Activated T-helper 2 cell treated with anti-CD3 and anti-CD28 coated beads, Interferon-gamma antibody, Interleukin-2, Interleukin-4, amounts not matched to agents 10 μg/mL and 5 μg/mL and 100 μg/mL, durations not matched to agents 14 hours and 24 hours and 36 hours (primary cell): ENCODE data around the gene RHBDD1. TPM values are rescaled to one million over a fixed set of nuclear protein-coding genes. Genes with fewer than 3 reads are reported as not detected.

Experiments
- DNase-seq: peaks from one replicate; pipeline ENCODE4 v3.0.0; 2021; ENCODE audit warnings: low spot score
- H3K27ac Mint-ChIP-seq: one replicate; pipeline ENCODE4 v1.8.0; 2021; ENCODE audit warnings: mixed read lengths
- H3K27me3 Mint-ChIP-seq: one replicate; pipeline ENCODE4 v1.8.0; 2021; ENCODE audit warnings: low read depth, mixed read lengths
- H3K36me3 Mint-ChIP-seq: one replicate; pipeline ENCODE4 v1.8.0; 2021; ENCODE audit warnings: low read depth, mixed read lengths
- H3K4me1 Mint-ChIP-seq: one replicate; pipeline ENCODE4 v1.8.0; 2021; ENCODE audit warnings: low read depth, mixed read lengths
- H3K4me3 Mint-ChIP-seq: one replicate; pipeline ENCODE4 v1.8.0; 2021; ENCODE audit warnings: low read depth, mild to moderate bottlenecking, moderate library complexity, mixed read lengths
- H3K9me3 Mint-ChIP-seq: one replicate; pipeline ENCODE4 v1.8.0; 2021; ENCODE audit warnings: mixed read lengths
- intact Hi-C: fragments of 100-400 bp; cut with micrococcal nuclease; formaldehyde crosslinking; loops from one replicate; pipeline ENCODE4 v1.15.1; 2023
- total RNA-seq: library from RNA; stranded (reverse); gene quantifications from 2 replicates; pipeline ENCODE4 v1.2.3, GENCODE V29; 2022

Gene RHBDD1
- total RNA-seq, 1 donor from 2014 or later, result 40.9 TPM

DNA sequence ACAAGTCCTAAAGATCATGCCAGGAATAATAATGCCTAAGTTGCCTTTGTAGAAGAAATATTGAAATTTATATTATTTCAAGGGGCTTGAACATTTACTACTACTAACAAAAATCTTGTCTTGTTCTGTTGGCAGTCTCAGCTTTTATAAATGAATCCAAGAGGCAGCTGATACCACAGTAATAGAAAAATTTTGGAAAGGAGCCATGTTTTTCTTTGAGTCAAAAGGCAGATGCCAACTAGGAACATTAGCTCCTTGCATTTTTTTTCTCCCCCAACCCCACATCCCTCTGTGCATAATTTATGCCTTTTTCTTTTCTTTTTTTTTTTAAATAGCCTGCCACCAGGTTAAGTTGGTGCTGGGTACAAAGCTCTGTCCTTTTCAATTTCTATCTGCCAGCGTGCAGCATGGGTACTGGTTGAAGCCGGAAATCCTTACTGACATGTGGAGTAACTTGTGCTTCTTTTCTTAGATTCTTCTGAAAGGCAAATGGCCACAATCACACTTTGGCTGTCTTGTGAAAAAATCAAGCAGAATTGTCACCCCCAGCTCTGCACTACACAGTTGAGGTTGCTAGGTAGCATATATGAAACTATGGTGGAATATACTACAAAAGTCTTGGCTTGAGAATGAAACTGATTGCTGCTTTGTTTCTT is 98.8 kb downstream of the RHBDD1 start:
- no peaks in the 10 kb centered on the region for H3K27me3 Mint-ChIP-seq
- no peaks in the 10 kb centered on the region for H3K4me1 Mint-ChIP-seq
- DNase-seq, result no peak
- peaks cover 4% of the 10 kb centered on the region for H3K36me3 Mint-ChIP-seq
- no peak overlapping the region for H3K4me3 Mint-ChIP-seq
- intact Hi-C loops, result no loop called here
- no peaks in the 10 kb centered on the region for H3K9me3 Mint-ChIP-seq
- H3K27ac Mint-ChIP-seq, result no peak overlapping the region

DNA sequence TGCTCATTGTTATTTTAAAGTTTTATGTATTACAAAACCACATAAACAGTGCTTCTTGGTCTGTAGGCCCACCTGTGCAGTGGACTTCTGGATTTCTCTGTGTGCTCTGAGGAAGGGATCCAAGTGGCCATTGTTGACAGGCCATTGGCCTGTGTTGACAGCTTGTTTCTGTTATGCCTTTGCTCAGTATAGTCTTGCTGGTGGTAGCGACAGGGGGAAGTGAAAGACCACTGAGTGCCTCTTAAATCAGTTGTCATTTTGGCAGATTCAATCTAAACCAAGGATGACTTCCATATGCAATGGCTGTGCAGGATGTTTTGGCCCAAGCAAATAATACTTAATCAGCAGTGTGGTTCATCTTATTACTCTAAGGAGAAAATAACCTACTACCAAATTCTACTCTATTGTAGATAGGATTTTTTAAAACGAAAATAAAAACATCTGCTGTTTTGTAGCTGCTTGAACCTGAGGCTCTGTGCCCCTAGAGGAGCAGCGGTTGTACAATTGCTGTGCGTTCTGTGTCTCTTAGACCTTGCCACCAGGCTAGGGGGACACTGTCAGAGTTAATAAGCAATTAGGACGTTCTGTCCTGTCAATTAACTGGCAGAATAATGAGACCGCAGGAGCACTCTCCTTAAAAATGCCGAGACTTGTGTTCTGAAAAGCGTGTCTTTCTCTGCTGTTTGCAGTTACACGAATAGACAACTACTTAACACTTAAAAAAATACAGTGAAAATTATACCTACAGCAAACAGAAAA is 108.2 kb downstream of the RHBDD1 start:
- no peak for DNase-seq
- no peaks in the 10 kb centered on the region for H3K4me1 Mint-ChIP-seq
- no peak overlapping the region for H3K4me3 Mint-ChIP-seq
- no peaks in the 10 kb centered on the region for H3K27me3 Mint-ChIP-seq
- peaks cover 20% of the 10 kb centered on the region for H3K9me3 Mint-ChIP-seq
- intact Hi-C loops, result no loop called here
- H3K36me3 Mint-ChIP-seq, result peaks cover 16% of the 10 kb centered on the region
- H3K27ac Mint-ChIP-seq, result no peak overlapping the region

DNA sequence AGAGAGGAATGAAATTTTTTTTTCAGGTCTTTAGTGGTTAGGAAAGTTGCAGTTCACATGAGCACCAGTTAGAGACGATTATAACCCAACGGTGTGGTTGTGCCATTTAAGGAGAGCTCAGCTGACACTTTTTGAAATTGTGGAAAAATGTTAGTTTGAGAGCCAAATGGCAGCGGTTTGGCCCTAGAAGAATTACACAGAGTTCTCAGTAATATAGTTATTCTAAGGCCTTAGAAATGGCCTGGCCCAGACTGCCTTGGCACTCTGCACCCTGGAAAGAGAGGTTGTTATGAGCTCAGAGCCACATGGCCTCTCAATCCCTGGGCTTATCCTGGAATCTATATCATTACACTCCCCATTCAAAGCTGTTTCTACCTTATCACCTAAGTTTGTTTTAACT is 117.4 kb downstream of the RHBDD1 start:
- peaks cover 6% of the 10 kb centered on the region for H3K4me1 Mint-ChIP-seq
- no peak overlapping the region for H3K27ac Mint-ChIP-seq
- H3K27me3 Mint-ChIP-seq, result no peaks in the 10 kb centered on the region
- intact Hi-C loops, result no loop called here
- peaks cover 6% of the 10 kb centered on the region for H3K36me3 Mint-ChIP-seq
- H3K9me3 Mint-ChIP-seq, result peaks cover 15% of the 10 kb centered on the region
- no peak for DNase-seq
- H3K4me3 Mint-ChIP-seq, result no peak overlapping the region

DNA sequence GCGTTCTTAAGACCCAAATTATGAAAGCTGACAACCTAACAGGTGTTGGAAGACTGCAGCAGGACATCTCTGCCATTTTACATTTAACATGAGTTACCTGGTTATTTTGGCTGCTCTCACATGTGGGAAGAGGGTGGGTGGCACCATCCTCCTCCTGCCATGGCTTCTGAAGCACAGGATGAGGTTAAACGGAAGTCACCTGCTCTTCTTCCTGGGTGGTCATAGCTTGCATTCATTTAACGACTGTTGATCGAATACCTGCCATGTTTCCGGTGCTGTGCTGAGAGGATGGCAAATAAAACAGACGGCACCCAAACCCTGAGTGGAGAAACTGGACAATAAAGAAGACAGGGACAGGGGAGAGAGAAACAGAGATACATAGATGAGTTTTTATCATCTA is 118.0 kb downstream of the RHBDD1 start:
- Mint-ChIP-seq H3K4me1 (peaks cover 6% of the 10 kb centered on the region), H3K9me3 (peaks cover 18% of the 10 kb centered on the region), H3K27ac (no peak overlapping the region), H3K27me3 (no peaks in the 10 kb centered on the region), H3K4me3 (no peak overlapping the region), H3K36me3 (peaks cover 6% of the 10 kb centered on the region)
- no peak for DNase-seq
- intact Hi-C loops, result no loop called here

DNA sequence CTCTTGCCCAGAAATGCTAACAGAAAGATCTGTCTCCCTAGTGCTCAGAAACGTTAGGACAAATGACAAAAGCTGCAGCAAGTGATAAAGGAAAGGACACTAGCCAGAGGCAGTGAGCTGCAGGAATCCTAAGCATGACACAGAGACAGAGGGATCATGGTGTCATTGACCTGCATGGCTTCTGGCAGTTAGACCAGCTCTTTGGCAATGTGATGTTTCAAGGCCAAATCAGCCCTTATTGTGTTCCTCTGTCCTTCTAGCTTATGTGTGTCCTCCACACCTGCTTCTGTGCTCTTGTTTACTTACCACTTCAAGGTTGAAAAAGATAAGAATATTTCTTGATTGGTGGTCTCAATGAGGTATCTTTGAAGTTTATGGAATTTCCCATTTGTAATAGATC is 120.8 kb downstream of the RHBDD1 start:
- Mint-ChIP-seq H3K27ac (no peak overlapping the region), H3K27me3 (no peaks in the 10 kb centered on the region), H3K4me3 (no peak overlapping the region), H3K9me3 (peaks cover 22% of the 10 kb centered on the region), H3K36me3 (peaks cover 8% of the 10 kb centered on the region), H3K4me1 (peaks cover 6% of the 10 kb centered on the region)
- intact Hi-C loops, result no loop called here
- no peak for DNase-seq

DNA sequence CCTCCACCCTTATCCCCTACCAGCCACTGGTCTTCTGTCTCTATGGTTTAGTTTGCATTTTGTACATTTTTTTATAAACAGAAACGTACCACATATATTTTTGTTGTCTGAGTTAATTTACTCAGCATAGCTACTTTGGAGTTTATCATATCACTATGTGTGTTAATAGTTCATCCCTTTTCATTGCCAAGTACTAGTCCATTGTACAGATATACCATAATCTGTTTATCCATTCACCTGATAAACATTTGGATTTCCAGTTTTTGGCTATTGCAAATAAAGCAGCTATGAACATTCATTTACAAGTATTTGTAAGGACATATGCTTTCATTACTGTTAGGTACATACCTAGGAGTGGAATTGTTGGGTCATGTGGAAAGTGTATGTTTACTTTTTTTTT is 123.6 kb downstream of the RHBDD1 start:
- DNase-seq, result no peak

DNA sequence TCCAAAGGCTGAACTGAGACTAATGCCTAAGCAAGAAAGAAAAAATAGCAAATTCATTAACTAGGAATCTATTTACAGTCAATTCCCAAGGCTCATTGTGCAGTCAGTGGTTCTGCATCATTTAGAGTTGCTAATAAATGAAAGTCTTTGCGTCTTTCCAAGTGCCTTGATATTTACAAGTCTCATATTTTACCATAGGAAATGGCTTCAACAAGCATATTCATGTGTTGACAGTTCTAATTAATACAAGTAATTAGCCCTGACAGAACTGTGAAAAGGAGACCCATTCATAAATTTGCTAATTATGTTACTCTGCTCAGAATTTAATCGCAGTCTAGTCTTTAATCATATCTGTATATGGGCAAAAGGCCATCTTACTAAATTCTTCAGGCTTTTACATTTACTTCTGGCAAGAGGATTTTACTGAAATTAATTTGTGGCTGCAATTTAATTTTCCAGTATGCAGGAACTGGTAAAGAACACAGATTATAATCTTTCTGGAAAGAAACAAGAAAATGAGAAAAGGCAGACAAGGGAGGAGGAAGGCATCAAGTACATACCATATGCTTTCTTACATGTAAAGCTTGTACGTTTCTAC is 126.4 kb downstream of the RHBDD1 start:
- intact Hi-C loops, result no loop called here
- Mint-ChIP-seq H3K36me3 (peaks cover 3% of the 10 kb centered on the region), H3K27ac (no peak overlapping the region), H3K4me1 (no peaks in the 10 kb centered on the region), H3K4me3 (no peak overlapping the region), H3K27me3 (no peaks in the 10 kb centered on the region), H3K9me3 (peaks cover 12% of the 10 kb centered on the region)
- DNase-seq, result no peak

More for the DNA sequence above, 123.6 kb downstream of the RHBDD1 start:
- Mint-ChIP-seq H3K4me3 (no peak overlapping the region), H3K36me3 (peaks cover 7% of the 10 kb centered on the region), H3K27me3 (no peaks in the 10 kb centered on the region), H3K9me3 (peaks cover 20% of the 10 kb centered on the region), H3K4me1 (no peaks in the 10 kb centered on the region), H3K27ac (no peak overlapping the region)
- intact Hi-C loops, result no loop called here

DNA sequence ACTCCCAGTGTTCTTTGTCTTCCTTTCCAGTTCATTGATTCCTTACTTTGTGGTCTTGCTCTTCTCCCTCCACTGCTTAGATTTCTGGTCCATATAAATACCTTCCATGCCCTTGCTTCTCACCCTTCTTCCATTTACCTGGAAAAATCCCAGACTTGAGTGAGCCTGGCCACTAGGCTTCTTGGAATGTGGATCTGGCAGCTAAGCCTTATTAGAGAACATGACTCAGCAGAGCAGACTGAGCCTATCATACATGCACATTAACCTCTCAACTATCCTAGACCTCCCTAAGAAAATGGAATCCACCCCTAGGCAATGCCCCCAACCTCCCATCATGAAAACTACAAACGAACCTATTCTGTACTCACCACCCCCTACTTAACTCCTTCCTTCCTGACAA is 127.7 kb downstream of the RHBDD1 start:
- DNase-seq, result no peak
- Mint-ChIP-seq H3K4me1 (no peaks in the 10 kb centered on the region), H3K4me3 (no peak overlapping the region), H3K27ac (no peak overlapping the region), H3K9me3 (peaks cover 5% of the 10 kb centered on the region), H3K27me3 (no peaks in the 10 kb centered on the region), H3K36me3 (peaks cover 3% of the 10 kb centered on the region)
- intact Hi-C loops, result no loop called here

DNA sequence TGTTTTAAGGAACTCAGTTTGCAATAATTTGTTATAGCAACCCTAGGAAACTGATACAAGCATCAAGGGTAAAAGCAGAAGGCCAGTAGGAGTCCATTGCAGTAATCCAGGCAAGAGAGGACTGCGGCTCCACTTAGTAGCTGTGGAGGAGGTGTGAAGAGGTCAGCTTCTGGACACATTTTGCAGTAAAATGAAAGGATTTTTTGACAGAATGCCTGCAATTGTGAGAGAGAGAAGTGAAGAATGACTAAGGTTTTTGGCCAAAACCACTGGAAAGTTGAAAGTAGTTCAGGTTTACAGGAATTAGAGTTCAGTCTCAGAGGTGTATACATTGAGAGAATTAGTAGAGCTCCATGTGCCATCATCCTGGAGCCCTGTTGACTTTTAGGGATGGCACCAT is 129.5 kb downstream of the RHBDD1 start:
- H3K27ac Mint-ChIP-seq, result no peak overlapping the region
- intact Hi-C loops, result no loop called here

DNA sequence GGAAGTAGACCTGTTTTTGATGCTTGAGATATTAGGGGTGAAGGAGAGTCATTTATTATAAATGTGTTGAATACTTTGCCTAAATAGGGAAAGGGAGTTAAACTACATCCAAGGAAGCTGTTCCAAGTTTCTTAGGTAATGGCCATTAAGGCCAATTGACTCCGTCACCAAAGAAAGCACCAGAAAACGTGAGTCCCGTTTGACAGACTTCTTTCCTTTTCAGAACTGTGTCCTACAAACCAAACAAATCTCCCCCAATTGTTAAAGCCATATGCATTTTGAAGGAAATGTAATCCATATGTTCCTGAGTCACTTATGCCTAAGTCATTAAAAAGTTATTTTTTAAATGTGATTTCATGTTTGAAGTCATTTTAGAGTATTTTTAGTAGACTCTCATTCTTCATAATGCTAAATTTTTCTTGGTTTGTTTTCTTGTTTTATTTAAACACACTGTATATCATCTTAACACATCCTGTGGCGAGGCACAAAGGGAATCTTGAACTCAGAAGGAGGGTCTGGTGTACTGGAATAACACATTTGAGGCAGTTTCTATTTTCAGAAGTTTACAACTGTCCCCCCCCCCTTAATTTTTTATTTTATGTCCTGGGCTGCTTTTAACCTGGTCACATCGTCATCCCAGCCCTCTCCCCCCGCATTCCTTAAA is 133.7 kb downstream of the RHBDD1 start:
- intact Hi-C loops, result no loop called here

More for the DNA sequence above, 129.5 kb downstream of the RHBDD1 start:
- Mint-ChIP-seq H3K9me3 (no peaks in the 10 kb centered on the region), H3K36me3 (no peaks in the 10 kb centered on the region), H3K4me1 (peaks cover 8% of the 10 kb centered on the region), H3K4me3 (no peak overlapping the region), H3K27me3 (no peaks in the 10 kb centered on the region)
- DNase-seq, result no peak

DNA sequence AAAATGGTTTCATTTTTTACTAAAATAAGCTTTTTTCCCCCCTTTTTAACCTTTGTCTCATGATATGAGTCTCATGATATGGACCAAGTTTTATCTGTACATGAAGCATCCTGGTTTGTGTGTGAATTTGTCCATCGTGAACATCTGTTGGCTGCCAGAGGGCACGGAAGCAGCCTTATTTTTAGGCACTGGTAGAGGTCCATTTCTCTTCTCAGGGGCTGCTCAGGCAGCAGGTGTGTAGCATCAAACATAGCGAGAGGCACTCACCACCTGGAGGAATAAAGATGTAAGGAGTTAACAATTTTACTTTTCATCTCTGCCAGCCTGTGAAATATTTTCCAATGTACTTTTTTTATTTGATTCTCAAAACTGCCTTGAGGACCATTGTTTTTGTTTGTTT is 134.5 kb downstream of the RHBDD1 start:
- Mint-ChIP-seq H3K4me3 (peak overlapping the region; percentile 41), H3K9me3 (peaks cover 3% of the 10 kb centered on the region), H3K27ac (no peak overlapping the region), H3K4me1 (peaks cover 20% of the 10 kb centered on the region), H3K36me3 (peaks cover 3% of the 10 kb centered on the region), H3K27me3 (no peaks in the 10 kb centered on the region)
- no peak for DNase-seq
- intact Hi-C loops, result no loop called here

More for the DNA sequence above, 133.7 kb downstream of the RHBDD1 start:
- Mint-ChIP-seq H3K36me3 (peaks cover 3% of the 10 kb centered on the region), H3K27me3 (no peaks in the 10 kb centered on the region), H3K9me3 (peaks cover 3% of the 10 kb centered on the region), H3K4me3 (no peak overlapping the region), H3K4me1 (peaks cover 20% of the 10 kb centered on the region), H3K27ac (no peak overlapping the region)
- no peak for DNase-seq

DNA sequence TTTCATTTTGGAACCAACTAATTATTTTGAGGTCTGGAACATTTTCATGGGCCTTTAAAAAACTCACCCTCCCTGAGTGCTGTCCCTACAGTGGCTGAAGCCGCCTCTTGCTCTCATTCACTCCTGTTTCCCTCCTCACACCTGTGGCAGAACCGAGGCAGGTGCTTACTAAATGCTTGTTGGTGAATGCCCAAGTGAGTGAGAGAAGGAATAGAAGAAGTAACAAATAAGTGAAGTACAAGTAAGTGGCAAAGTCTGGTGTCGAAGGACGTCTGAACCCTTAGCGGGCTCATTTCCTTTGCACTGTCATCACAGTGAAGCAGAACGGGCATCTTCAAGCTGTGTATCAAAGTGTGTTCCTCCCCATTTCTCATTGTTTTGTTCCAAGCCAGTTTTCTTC is 135.2 kb downstream of the RHBDD1 start:
- peaks cover 20% of the 10 kb centered on the region for H3K4me1 Mint-ChIP-seq
- DNase-seq, result no peak
- intact Hi-C loops, result no loop called here
- no peak overlapping the region for H3K27ac Mint-ChIP-seq
- no peak overlapping the region for H3K4me3 Mint-ChIP-seq
- H3K9me3 Mint-ChIP-seq, result peaks cover 3% of the 10 kb centered on the region
- no peaks in the 10 kb centered on the region for H3K27me3 Mint-ChIP-seq
- peaks cover 3% of the 10 kb centered on the region for H3K36me3 Mint-ChIP-seq

DNA sequence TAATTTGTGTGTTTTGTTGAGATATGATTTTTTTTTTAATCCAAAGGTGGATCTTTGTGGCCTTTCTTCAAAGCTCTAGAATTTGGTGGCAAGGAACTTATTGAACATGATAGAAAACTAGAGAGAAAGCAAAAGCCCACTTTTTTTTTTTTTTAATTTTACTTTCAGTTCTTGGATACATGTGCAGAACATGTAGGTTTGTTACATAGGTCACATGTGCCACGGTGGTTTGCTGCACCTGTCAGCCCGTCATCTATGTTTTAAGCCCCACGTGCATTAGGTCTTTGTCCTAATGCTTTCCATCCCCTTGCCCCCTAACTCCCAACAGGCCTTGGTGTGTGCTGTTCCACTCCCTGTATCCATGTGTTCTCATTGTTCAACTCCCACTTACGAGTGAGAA is 135.9 kb downstream of the RHBDD1 start:
- intact Hi-C loops, result no loop called here
- Mint-ChIP-seq H3K4me1 (peaks cover 22% of the 10 kb centered on the region), H3K9me3 (peaks cover 3% of the 10 kb centered on the region), H3K27me3 (no peaks in the 10 kb centered on the region), H3K4me3 (no peak overlapping the region), H3K36me3 (peaks cover 5% of the 10 kb centered on the region), H3K27ac (no peak overlapping the region)
- DNase-seq, result no peak
